Parathyroid adenoma (tissue), 2 donors: ENCODE data around the gene TBC1D3C.
"Not testable (repeated sequence)": the region's sequence is repeated elsewhere in the genome, so short reads cannot be mapped to it uniquely, and the experiment has no call there.

ENCODE experiments used
- H2AFZ ChIP-seq: fragments of 300-600 bp; sonication (generic); one replicate; pipeline ENCODE4 v1.7.0; 2017; ENCODE audit warnings: antibody characterized with exemption, mild to moderate bottlenecking
- H3K27ac ChIP-seq: fragments of 300-600 bp; sonication (generic); one replicate; pipeline ENCODE4 v1.7.0; 2017
- H3K27me3 ChIP-seq: fragments of 300-600 bp; sonication (generic); one replicate; pipeline ENCODE4 v1.7.0; 2017; ENCODE audit warnings: low read length; ENCODE audit not compliant: control insufficient read depth, insufficient read depth
- H3K36me3 ChIP-seq: fragments of 300-600 bp; sonication (generic); one replicate; pipeline ENCODE4 v1.7.0; 2017; ENCODE audit warnings: low read length; ENCODE audit not compliant: control insufficient read depth, insufficient read depth
- H3K4me1 ChIP-seq: fragments of 300-600 bp; sonication (generic); one replicate; pipeline ENCODE4 v1.7.0; 2017; ENCODE audit warnings: control low read depth
- H3K4me2 ChIP-seq: fragments of 300-600 bp; sonication (generic); one replicate; pipeline ENCODE4 v1.7.0; 2017; ENCODE audit warnings: low read length
- H3K4me3 ChIP-seq: fragments of 300-600 bp; sonication (generic); one replicate; pipeline ENCODE4 v1.7.0; 2017; ENCODE audit warnings: low read depth, low read length
- H3K79me2 ChIP-seq: fragments of 300-600 bp; sonication (generic); one replicate; pipeline ENCODE4 v1.7.0; 2017; ENCODE audit warnings: control low read depth
- H3K9ac ChIP-seq: fragments of 300-600 bp; sonication (generic); one replicate; pipeline ENCODE4 v1.7.0; 2017; ENCODE audit warnings: mild to moderate bottlenecking
- H3K9me3 ChIP-seq: fragments of 300-600 bp; sonication (generic); one replicate; pipeline ENCODE4 v1.7.0; 2017; ENCODE audit warnings: low read length; ENCODE audit not compliant: control insufficient read depth
- donor health status: primary hyperparathyroidism.

TBC1D3C gene

DNA sequence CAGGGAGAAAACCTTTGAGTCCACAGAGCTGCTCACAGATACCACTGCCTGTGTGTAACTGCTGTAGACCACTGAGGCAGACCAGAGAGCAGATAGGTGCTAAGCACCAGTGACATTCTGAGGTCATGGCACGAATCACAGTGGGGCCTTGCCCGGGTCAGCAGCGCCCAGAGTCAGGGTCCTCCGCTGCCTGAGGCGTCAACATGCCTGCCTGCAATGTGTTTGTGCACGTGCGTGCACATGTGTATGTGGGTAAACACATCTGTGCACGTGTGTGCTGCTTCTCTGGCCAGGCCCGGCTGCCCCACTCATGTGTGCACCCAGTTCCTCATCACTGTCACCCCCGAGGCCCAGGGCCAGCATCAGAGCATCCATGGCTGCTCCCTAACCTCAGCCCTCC lies at the start of gene TBC1D3C:
Gene TBC1D3C, minus strand, starts transcription at position 101 of the 400 bp plus-strand sequence. CDS start 1,568 bp downstream, outside the sequence.
- not testable (repeated sequence) for H3K4me2 ChIP-seq, H3K79me2 ChIP-seq, H3K27ac ChIP-seq

DNA sequence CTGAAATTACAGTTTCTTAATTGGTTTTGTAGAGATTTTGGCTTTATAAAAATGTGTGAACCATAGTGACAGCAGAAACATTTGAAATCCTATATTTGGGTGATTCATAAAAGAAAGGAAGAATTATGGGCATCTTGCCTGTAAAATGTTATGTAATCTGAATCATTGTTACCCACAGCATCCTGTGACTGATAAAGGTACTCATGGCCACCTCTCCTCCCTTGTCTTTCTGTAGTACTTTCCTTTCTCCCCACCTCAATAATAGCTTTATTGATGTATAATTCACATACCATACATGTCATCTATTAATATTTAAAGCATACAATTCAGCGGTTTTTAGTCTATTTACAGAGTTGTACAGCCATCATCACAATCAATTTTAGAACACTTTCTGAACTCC lies 30.8 kb upstream of the TBC1D3C start:
- H3K36me3 ChIP-seq, H3K4me2 ChIP-seq, H3K4me1 ChIP-seq, H3K9ac ChIP-seq, H3K27me3 ChIP-seq, H3K27ac ChIP-seq, H3K4me3 ChIP-seq, H2AFZ ChIP-seq, H3K79me2 ChIP-seq, H3K9me3 ChIP-seq: not testable (repeated sequence)

More for the DNA sequence above, at the start of gene TBC1D3C:
- not testable (repeated sequence) for H3K4me1 ChIP-seq, H3K27me3 ChIP-seq, H3K9me3 ChIP-seq, H3K4me3 ChIP-seq, H2AFZ ChIP-seq, H3K9ac ChIP-seq, H3K36me3 ChIP-seq

DNA sequence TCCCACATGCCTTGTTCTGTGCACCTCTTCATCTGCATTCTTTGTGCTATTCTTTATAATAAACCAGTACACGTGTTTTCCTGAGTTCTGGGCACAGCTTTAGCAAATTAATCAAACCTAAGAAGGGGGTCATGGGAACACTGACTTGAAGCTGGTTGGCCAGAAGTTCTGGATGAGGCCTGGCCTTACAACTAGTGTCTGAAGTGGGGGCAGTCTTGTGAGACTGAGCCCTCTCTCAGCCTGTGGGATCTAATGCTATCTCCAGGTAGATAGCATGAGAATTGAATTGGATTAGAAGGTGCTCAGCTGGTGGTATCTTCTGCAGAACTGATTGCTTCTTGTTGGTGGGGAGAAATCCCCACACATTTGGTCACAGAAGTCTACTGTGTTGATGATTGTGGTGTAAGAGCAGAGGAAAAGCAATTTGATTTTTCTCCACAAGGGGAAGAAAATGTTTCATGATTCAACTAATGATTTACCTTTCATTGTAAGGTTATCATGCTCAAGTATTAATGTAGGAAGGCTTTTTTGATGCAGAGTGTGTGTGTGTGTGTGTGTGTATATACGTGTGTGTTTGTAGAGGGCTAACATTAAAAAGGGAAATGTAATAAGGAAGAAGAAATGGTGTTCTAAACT lies 25.7 kb upstream of the TBC1D3C start:
- not testable (repeated sequence) for H3K27me3 ChIP-seq, H3K4me1 ChIP-seq, H3K4me3 ChIP-seq, H3K27ac ChIP-seq, H3K79me2 ChIP-seq, H3K4me2 ChIP-seq, H3K9ac ChIP-seq, H3K36me3 ChIP-seq, H3K9me3 ChIP-seq, H2AFZ ChIP-seq

DNA sequence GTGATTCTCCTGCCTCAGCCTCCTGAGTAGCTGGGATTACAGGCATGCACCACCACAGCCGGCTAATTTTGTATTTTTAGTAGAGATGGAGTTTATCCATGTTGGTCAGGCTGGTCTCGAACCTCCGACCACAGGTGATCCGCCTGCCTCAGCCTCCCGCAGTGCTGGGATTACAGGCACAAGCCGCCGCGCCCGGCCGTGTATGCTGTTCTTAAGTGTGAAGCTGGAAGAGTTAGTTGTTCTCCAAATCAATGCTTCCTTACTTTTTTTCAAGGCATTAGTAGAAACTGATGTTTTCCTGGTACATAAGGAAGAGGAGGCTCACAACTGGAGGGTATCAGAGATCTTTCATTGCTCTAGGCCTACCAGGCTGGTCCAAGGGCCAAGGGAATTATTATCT lies 19.7 kb upstream of the TBC1D3C start:
- H3K4me1 ChIP-seq, H3K9me3 ChIP-seq, H3K9ac ChIP-seq, H3K27ac ChIP-seq, H3K79me2 ChIP-seq, H3K4me3 ChIP-seq, H3K36me3 ChIP-seq, H2AFZ ChIP-seq, H3K27me3 ChIP-seq, H3K4me2 ChIP-seq: not testable (repeated sequence)

DNA sequence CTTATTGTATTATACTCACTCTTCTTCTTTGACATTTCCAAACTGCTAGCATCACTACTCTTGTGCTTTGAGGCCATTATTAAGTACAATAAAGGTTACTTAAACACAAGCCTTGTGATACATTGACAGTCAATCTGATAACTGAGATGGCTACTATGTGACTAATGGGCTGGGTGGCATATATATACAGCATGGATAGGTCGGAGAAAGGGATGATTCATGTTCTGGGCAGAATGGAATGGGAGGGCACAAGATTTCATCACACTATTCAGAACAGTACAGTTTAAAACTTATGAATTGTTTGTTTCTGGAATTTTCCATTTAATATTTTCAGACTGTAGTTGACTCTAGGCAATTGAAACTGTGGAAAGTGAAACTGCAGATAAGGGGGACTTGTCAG lies 18.9 kb upstream of the TBC1D3C start:
- H3K9me3 ChIP-seq, H3K9ac ChIP-seq, H3K4me1 ChIP-seq, H3K4me2 ChIP-seq, H3K27ac ChIP-seq, H3K27me3 ChIP-seq, H2AFZ ChIP-seq, H3K36me3 ChIP-seq, H3K79me2 ChIP-seq, H3K4me3 ChIP-seq: not testable (repeated sequence)
